T1000 (cell line): ENCODE measurements around the gene INCA1.
A peak's percentile ranks its signal among the peaks of the same experiment; 100 is the strongest.
"Not testable (repeated sequence)": the region's sequence is repeated elsewhere in the genome, so short reads cannot be mapped to it uniquely, and the experiment has no call there.

Experiments
- DNase-seq: peaks from one replicate; lab custom pipeline; 2025; ENCODE audit warnings: mixed read lengths; lab: John Stamatoyannopoulos, UW

INCA1 gene

DNA sequence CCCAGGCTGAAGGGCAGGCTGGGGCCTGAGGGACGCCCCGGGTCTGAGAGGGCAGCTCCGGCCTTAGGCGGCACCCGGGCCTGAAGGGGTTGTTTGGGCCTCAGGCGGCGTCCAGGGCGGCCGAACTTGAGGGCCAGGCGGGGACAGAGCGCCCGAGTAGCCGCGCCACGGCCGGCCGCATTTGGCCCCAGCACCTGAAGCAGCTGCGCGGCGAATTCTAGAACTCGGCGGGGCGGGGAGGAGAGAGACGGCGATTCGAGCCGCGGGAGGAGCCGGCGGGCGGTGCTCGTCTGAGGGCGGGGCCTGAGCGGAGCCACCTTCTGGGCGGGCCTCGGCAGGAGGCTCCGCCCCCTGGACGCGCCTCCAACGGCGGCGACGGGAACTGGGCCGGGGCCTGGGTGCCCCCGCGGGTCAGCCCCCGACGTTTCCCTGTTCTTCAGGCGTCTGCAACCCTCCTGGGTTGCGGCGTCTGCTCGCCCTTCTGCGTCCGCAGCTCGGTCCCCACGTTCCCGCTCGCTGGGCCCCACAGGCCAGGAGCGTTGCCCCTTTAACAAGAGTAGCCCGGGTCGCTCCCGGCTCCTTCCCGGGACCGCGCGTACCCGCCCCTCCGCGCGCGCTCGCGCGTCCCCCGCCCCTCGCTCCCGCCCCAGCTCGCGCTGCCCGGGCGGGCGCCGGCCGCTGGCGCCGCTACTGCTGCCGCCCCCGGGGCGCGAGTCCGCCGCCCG, at the start of gene INCA1, which contains the start of gene KIF1C:
INCA1 (minus strand) TSS at position 221 of the 725 bp plus-strand sequence. CDS start 3,085 bp downstream, outside the sequence.
KIF1C (plus strand) TSS at position 649 of the 725 bp plus-strand sequence. CDS start 2,297 bp downstream, outside the sequence.
- DNase-seq, result peak; percentile 91

DNA sequence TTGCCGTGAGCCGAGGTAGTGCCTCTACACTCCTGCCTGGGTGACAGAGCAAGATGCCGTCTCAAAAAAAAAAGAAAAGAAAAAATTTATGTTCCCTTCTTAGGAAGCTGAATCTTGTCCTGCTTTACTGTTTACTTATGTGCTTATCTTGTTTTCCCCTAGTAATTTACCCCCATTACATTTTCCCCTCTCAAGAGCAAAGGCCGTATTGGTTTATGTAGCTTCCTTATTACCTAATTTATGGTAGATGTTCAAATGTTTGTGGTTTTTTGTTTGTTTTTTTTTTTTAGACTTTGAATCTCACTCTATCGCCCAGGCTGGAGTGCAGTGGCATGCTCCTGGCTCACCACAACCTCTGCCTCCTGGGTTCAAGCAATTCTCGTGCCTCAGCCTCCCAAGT, 48.2 kb upstream of the INCA1 start:
- DNase-seq, result no peak

- no peak for DNase-seq
Observed at GRCh38 chr17:5044630-5045029, 47.3 kb upstream of the INCA1 start.

- no peak for DNase-seq
Observed at GRCh38 chr17:5043524-5043923, 46.2 kb upstream of the INCA1 start.

- no peak for DNase-seq
Observed at GRCh38 chr17:5042157-5043022, 45.1 kb upstream of the INCA1 start.

DNA sequence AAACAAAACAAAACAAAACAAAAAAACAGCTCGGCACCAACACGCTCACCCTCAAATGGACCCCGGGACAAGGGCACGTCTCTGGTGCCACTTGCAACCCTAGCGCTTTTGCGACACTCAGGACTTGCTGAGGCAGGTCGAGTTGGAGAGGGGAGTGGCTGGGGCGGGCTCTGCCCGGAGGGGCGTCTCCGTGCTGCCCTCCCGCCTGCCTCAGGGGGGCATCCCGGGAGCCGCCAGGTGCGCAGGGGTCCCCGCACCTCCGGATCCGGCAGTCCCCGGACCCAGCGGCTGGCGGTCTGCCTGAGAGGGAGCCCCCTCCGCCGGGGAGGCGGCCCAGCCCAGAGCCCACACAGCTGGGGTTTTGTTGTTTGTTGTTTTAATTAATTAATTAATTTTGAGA, 38.0 kb upstream of the INCA1 start, which contains the start of gene SLC52A1:
SLC52A1 (minus strand) TSS at position 112 of the 400 bp plus-strand sequence. CDS start 820 bp downstream, outside the sequence.
- no peak for DNase-seq

- DNase-seq, result no peak
Observed at GRCh38 chr17:5034651-5035050, 37.3 kb upstream of the INCA1 start.

- no peak for DNase-seq
Observed at GRCh38 chr17:5034063-5034462, 36.7 kb upstream of the INCA1 start.

DNA sequence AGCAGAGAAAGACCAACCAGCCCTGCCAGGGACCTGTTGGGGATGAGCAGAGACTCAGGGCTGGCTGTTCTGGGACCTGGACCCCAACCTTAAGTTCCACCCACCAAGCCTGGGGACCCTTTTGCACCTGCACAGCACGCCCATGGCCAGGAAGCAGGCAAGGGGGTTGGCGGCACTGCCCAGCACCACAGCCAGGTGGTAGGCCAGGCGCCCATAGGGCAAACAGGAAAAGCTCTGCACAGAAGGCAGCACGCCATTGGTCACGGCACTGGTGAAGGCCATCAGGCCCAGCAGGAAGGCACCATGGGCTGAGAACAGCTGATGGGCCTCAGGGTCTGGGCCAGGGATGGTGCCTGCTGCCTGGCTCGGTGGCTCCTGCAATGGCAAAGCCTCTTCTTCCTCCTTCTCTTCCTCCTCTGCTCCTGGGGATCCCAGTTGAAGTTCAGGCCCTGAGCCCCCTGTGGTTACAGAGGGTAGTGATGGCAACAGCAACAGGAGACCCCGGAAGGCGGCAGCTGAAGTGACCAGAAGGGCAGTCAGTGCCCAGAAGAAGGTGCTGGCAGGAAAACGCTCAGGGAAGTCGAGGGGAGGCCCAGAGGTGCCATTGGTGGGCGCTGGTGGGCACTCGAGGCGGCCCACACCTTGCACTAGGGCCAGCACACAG, 36.2 kb upstream of the INCA1 start:
- no peak for DNase-seq

GRCh38 chr17:5032865-5033264, 35.5 kb upstream of the INCA1 start:
- DNase-seq, result no peak

DNA sequence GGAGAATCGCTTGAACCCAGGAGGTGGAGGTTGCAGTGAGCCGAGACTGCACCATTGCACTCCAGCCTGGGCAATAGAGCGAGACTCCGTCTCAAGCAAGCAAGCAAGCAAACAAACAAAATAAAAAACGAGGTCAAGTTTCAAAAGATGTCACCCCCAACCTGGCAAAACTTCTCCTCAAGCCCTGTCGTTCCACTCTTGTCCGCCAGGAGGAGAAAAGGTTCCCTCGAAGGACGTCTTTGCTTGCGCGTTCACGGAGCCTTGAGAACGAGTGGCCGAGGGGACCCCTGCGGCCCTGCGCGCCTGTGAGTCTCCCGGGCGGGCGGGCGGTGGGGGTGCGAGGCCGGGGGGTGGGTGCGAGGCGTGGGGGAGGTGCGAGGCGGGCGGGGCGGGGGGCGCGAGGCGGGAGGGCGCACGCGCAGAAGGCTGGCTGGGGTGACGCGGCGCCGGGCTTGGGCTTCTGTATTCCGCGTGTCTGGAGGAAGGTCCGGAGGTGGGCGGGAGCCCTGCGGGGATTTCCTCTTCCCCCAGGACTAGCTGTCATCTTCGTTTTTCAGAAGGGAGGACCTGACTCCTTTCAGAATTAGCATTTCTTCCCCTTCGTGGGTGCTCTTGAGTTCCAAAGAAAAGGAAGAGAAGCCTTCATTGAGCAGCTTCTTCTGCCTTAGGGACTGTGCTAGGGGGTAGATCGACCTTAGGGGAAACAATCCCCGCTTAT, 34.2 kb upstream of the INCA1 start:
- peak; percentile 69 for DNase-seq

DNA sequence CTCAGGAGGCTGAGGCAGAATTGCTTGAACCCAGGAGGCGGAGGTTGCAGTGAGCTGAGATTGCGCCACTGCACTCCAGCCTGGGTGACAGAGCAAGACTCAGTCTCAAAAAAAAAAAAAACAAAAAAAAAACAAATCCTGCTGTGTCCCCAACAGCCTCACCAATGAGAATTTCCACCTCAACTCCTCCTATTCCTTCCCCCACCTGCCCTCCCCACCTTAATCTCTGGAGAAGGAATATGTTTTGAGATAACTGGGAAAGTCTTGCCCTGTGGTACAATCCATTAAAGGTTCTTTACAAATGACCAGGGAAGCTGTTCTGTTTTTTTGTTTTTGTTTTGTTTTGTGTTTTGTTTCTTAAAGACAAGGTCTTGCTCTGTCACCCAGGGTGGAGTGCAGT, 32.8 kb upstream of the INCA1 start:
- not testable (repeated sequence) for DNase-seq

GRCh38 chr17:5027916-5028315, 30.6 kb upstream of the INCA1 start:
- no peak for DNase-seq

DNA sequence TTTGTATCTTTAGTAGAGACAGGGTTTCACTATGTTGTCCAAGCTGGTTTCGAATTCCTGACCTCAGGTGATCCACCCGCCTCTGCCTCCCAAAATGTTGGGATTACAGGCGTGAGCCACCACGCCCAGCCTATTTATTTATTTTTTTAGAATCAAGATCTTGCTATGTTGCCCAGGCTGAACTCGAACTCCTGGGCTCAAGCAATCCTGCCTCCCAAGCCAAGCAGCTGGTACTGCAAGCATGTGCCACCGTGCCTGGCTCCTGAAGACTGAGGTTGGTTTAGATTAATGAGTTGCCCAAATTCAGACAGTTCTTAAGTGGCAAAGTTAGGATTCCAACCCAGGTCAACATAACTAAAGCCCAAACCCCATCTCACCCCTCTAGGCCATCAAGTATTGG, 30.0 kb upstream of the INCA1 start:
- DNase-seq, result no peak

DNA sequence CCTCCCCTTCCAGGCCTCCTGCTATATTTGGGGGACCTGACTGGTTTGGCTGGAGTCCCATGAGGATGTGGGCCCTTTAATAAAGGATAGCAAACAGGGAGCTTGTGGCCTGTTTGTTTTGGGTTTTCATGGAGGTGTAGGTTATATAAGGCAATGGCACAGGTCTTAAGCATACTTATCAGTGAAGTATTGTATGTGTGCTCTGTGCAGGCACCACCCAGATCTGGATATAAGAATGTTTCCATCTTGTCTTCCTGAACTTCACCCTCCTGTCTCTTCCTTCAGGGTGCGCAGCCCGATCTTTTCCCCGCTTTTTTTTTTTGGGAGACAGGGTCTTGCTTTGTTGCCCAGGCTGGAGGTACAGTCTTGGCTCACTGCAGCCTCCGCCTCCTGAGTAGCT, 27.3 kb upstream of the INCA1 start:
- no peak for DNase-seq

DNA sequence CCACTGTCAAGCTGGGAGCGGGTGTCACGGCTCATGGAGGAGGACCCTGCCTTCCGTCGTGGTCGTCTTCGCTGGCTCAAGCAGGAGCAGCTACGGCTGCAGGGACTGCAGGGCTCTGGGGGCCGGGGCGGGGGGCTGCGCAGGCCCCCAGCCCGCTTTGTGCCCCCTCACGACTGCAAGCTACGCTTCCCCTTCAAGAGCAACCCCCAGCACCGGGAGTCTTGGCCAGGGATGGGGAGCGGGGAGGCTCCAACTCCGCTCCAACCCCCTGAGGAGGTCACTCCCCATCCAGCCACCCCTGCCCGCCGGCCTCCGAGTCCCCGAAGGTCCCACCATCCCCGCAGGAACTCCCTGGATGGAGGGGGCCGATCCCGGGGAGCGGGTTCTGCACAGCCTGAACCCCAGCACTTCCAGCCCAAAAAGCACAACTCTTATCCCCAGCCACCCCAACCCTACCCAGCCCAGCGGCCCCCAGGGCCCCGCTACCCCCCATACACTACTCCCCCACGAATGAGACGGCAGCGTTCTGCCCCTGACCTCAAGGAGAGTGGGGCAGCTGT, 26.3 kb upstream of the INCA1 start:
- no peak for DNase-seq

GRCh38 chr17:5022171-5022711, 24.9 kb upstream of the INCA1 start:
- DNase-seq, result no peak

- no peak for DNase-seq
Observed at GRCh38 chr17:5020502-5021023, 23.2 kb upstream of the INCA1 start.

DNA sequence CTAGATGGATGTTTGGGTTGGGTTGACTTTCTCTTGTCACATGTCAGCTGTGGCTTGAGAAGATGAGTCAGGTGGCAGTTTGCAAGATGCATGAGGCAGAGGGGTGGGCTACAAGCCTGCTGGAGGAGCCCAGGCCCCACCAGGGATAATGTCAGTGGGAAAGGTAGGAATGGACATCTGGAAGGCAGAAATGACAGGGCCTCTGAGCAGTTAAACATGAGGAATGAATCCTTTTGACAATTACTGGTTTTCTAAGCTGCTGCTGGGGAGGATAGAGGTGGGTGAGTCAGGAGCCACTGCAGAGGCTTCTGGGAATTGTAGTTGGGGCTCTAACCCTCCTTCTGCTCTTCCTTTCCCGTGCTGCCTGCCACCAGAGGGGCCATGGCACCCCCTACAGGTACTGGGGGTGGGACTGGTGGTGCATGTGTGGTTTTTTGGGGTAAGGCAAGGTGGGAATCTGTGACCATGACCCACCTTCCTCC, 22.2 kb upstream of the INCA1 start:
- no peak for DNase-seq

- no peak for DNase-seq
Observed at GRCh38 chr17:5014357-5014756, 17.0 kb upstream of the INCA1 start.

GRCh38 chr17:5011928-5012327, 14.6 kb upstream of the INCA1 start:
- DNase-seq, result no peak
